Stomach (tissue), 4 donors: ENCODE measurements around the gene LRP1B.

Source experiments
- EP300 ChIP-seq: sonication (generic); formaldehyde crosslinking; IDR thresholded peaks from one replicate; pipeline ENCODE4 v1.6.1; 2017; ENCODE audit warnings: antibody characterized with exemption
- POLR2AphosphoS5 ChIP-seq, 3 donors: sonication (generic); formaldehyde crosslinking; IDR thresholded peaks; one replicate each; pipeline ENCODE4 v1.6.1; 2016; ENCODE audit warnings: antibody characterized with exemption in 3 of 3

- no peak for TF ChIP-seq POLR2AphosphoS5 (IDR thresholded peaks at IDR 0.05)
- TF ChIP-seq EP300: no peak
These were observed 274.4 kb downstream of the LRP1B start for GRCh38 chr2:141856215-141856919.
